ENCODE results near the gene EBI3. TPM values are rescaled to one million over a fixed set of nuclear protein-coding genes. Genes with fewer than 3 reads are reported as not detected.
"Not testable (repeated sequence)": the region's sequence is repeated elsewhere in the genome, so short reads cannot be mapped to it uniquely, and the experiment has no call there.

Gene EBI3
- total RNA-seq, 1 experiment from 2014 or later: 0.11 TPM

DNA sequence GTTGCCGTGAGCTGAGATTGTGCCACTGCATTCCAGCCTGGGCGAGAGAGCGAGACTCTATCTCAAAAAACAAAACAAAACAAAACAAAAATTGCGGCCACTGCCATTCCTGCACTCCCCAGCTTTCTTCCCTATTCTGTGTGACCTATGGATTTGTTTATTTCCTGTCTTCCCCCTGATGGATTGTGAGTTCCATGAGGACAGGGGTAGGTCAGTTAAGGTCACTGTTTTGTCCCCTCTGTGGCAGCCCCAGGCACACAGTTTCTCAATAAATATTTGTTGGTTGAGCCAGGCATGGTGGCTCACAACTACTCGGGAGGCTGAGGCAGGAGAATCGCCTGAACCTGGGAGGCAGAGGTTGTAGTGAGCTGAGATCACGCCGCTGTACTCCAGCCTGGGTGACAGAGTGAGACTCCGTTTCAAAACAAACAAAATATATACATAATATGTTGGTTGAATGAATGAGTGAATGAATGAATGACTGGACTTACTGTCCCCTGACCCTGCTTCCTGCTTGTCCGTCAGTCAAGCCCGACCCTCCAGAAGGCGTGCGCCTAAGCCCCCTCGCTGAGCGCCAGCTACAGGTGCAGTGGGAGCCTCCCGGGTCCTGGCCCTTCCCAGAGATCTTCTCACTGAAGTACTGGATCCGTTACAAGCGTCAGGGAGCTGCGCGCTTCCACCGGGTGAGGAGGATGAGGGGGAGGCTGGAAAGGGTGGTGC, 5.0 kb downstream of the EBI3 start:
- DNase-seq (ENCODE audit: low read depth): no peak

DNA sequence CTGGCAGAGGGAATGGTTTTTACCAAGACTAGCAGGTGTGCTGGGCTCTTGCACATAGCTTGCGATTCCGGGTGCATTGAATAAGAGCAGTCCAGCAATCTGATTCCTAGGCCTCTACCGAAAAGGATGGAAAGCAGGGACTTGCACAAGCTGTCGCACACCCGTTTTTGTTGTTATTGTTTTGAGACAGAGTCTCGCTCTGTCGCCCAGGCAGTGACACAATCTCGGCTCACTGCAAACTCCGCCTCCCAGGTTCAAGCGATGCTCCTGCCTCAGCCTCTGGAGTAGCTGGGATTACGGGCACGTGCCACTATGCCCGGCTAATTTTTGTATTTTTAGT, 5.5 kb downstream of the EBI3 start:
- no peak for DNase-seq (ENCODE audit: low read depth)

DNA sequence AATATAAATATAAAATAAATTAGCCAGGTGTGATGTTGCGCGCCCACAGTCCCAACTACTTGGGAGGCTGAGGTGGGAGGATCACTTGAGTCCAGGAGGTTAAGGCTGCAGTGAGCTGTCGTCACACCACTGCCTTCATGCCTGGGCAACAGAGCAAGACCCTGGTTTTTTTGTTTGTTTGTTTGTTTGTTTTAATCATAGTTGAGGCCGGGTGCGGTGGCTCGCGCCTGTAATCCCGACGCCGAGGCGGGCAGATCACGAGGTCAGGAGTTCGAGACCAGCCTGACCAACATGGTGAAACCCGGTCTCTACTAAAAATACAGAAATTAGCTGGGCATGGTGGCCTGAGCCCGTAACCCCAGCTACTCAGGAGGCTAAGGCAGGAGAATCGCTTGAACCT, 8.2 kb downstream of the EBI3 start:
- not testable (repeated sequence) for DNase-seq (ENCODE audit: low read depth)

DNA sequence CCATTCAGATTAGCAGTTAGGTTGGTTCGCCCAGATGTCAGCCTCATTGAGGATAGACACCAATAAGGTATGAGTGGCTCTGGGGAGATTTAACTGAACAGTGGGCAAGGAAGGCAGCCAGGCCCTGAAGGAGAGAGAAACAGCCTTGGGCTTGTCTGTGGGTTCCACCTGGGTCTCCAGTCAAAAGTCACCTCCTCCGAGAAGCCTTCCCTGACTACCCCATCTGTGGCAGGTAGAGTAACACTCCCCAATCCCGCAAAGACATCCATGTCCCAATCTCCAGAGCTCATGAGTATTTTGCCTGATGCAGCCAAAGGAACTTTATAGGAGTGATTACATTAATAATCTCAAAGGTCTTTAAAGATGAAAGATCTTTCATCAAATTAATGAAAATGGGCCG, 9.5 kb downstream of the EBI3 start:
- no peak for DNase-seq (ENCODE audit: low read depth)

DNA sequence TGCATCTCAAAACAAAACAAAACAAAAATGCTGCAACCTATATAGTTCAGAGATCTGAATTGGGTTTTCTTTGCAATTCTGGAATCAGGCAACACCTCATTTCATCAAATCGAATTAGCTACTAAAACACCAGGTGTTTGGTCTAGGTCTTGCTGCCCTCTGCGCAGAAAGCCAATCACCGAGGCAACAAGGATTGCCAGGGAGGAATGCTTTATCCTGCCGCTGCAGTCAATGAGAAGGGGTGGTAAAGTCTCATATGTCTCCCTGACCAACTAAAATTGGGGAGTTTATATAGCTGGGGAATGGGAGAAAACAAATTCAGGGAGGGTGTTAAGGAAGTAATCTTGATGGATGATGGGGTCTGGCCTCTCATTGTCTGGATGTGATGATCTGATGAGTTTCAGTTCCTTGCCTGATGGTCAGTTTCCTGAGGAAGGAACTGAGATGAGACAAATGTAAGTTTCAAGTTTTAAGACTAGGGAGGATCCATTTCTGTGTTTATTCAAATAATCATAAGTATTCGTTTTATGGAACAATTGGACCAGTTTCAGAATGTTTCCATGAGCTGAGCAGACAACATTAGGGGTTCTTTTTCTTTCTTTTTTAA, 12.6 kb downstream of the EBI3 start:
- no peak for DNase-seq (ENCODE audit: low read depth)

DNA sequence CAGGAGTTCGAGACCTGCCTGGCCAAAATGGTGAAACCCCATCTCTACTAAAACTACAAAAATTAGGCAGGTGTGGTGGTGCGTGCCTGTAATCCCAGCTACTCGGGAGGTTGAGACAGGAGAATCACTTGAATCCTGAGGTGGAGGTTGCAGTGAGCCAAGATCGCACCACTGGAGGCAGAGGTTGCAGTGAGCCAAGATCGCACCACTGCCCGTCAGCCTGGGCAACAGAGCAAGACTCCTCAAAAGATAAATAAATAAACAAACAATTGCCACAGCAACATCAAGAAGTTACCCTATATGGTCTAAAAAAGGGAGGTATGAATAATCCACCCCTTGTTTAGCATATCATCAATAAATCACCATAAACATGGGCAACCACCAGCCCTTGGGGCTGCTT, 16.6 kb downstream of the EBI3 start:
- not testable (repeated sequence) for DNase-seq (ENCODE audit: low read depth)

DNA sequence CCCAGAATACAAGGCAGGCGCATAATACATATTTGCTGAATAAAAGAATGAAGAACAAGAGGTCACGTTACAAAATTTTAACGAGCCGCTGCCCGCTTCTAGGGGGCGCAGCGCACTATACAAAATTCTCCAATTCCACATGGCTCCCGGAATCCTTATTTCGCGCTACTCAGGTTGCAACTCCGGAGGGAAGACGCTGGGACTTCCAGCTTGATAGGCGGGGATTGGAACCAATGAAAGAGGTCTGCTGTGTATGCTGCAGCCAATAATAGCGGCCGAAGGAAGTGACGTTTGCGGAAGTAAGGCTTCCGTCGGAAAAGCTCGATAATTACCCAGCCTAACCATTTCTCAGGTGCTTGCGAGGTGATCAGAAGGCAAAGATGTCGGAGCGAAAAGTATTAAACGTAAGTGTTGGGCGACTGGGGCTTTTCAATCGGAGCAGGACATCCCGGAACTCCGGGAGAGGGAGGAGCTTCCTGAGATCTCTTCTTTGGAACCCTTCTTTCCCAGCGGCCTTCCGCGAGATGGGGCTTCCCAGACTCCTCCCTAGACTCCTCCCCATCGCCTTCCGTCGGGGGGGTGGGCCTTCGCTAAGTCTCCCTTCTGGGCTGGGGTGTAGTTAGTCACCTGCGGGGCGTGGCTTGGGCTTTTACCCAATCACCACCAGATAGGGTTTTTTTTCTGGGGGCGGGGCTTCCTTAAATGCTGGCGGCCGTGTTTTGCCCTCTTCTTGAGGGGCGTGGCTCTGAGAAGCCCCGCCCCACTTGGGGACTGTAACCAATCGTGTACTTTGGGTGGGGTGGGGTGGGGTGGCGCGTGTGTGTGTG, 17.7 kb downstream of the EBI3 start, which contains the start of gene YJU2:
YJU2 (plus strand) TSS at position 314 of the 827 bp plus-strand sequence; CDS start at position 381, 67 bp downstream.
- peak; percentile 99 for DNase-seq (ENCODE audit: low read depth)

DNA sequence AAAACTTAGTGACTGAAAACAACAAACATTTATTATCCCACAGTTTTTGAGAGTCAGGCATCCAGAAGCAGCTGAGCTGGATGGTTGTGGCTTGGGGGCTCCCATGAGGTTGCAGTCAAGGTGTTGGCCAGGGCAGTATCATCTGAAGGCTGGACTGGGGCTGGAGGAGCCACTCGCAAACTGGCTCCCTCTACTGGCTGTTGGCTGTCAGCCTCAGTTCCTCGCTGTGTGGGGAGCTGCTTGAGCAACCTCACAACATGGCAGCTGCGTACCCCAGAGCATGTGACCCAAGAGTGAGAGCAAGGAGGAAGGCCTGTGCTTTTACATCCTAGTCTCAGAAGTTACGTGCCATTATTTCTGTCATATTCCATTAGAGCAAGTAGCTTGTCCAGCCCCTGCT, 27.2 kb downstream of the EBI3 start:
- DNase-seq (ENCODE audit: low read depth): no peak

DNA sequence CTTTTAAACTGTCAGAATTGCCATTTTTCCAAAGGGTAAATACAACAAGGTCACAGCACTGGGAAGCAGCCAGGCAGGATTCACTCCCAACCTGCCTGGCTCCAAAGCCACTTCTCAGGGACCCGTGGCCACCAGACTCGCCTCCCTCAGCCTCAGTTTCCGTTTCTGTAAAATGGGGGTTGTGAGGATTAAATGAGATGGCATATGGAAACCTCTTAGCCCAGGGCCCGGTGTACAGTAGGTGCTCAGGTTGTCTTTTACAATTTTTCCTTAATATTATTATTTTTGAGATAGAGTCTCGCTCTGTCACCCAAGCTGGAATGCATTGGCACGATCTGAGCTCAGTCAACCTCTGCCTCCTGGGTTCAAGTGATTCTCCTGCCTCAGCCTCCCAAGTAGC, 27.7 kb downstream of the EBI3 start:
- DNase-seq (ENCODE audit: low read depth): no peak

DNA sequence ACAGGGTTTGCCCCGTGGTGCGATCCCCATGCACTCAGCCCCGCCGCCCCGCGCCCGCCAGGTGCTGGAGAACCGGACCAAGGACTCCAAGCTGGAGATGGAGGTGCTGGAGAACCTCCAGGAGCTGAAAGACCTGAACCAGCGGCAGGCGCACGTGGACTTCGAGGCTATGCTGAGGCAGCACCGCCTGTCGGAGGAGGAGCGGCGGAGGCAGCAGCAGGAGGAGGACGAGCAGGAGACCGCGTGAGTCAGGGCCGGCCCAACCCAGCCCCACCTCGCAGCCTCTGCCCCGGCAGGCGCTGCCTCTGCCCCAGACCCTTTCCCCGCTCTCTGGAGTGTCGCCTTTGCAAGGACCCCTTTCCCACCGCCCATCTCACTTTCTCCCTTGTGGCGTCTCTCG, 28.9 kb downstream of the EBI3 start:
- no peak for DNase-seq (ENCODE audit: low read depth)

DNA sequence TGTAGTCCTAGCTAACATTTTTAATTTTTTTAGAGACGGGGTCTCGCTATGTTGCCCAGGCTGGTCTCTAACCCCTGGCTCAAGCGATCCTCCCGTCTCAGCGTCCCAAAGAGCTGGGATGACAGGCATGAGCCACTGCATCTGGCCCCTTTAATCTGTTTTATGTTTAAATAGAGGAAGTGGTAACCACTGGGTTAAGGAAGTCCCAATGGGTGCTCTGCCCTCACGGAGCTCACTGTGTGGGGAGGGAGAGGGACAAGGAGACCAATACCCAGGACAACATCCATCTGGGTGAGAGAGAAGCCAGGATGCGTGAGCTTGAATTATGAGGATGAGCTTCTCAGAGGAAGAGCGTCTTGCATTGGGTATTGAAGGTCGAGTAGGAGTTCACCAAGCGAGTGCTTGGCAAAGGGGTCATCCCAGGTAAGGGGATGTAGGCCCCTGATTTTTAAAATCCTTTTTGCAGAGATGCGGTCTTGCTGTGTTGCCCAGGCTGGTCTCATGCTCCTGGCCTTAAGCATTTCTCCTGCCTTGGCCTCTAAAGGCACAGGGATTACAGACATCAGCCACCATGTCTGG, 31.4 kb downstream of the EBI3 start:
- DNase-seq (ENCODE audit: low read depth): no peak

DNA sequence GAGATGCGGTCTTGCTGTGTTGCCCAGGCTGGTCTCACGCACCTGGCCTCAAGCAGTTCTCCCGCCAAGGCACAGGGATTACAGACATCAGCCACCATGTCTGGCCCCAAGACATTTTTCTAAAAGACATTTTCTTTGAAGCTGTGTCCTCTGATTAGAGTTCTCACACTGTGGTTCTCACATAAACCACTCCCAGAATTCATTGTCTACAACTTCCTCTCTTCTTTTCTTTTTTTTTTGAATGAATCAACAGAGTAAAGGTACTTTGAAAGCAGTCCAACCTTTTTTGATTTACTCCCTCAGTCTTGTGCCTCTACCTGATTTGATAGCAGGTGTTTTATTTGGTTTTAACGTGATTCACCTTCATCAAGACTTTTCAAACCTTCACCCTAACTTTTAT, 35.5 kb downstream of the EBI3 start:
- DNase-seq (ENCODE audit: low read depth): no peak

DNA sequence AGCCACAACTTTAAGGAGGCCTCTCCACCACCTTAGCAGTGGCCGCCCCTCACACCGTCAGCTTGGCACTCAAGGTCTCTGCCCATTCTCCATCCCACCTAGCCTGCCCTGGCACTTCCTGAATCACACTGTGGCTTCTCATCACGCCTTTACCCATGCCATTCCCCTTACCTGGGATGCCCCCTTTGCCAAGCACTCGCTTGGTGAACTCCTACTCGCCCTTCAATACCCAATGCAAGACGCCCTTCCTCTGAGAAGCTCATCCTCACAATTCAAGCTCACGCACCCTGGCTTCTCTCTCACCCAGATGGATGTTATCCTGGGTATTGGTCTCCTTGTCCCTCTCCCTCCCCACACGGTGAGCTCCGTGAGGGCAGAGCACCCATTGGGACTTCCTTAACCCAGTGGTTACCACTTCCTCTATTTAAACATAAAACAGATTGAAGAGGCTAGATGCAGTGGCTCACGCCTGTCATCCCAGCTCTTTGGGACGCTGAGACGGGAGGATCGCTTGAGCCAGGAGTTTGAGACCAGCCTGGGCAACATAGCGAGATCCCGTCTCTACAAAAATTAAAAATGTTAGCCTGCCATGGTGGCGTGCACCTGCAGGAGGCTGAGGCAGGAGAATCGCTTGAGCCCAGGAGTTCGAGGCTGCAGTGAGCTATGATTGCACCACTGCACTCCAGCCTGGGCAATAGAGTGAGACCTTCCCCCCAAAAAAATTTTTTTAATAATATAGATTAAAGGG, 37.1 kb downstream of the EBI3 start:
- no peak for DNase-seq (ENCODE audit: low read depth)

DNA sequence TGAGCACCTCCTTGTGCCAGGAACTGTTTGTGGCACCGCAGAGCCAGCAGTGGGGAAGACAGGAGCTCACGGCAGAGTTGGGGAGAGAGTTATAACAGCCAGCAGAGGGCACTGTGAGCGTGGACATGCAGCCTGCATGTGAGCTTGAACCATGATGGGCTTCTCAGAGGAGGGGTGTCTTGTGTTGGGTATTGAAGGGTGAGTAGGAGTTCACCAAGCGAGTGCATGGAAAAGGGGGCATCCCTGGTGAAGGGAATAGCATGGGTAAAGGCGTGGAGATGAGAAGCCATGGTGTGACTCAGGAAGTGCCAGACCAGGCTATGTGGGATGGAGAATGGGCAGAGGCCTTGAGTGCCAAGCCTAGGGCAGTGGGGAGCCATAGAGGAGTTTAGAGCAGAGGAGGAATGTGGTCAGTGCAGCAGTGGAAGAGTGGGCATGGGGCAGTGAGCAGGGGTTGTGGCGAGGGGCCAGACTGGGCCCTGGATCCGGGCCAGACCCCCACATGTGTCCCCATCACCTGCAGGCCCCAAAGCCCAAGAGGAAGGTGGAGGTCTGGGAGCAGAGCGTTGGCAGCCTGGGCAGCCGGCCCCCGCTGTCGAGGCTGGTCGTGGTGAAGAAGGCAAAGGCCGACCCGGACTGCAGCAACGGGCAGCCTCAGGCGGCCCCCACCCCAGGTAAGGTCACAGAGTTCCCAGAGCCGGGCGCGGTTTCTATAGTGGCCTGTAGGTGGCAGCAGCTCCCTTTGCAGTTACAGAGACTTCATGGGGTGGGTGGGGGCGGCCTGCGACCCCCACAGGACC, 38.0 kb downstream of the EBI3 start:
- peak; percentile 74 for DNase-seq (ENCODE audit: low read depth)

DNA sequence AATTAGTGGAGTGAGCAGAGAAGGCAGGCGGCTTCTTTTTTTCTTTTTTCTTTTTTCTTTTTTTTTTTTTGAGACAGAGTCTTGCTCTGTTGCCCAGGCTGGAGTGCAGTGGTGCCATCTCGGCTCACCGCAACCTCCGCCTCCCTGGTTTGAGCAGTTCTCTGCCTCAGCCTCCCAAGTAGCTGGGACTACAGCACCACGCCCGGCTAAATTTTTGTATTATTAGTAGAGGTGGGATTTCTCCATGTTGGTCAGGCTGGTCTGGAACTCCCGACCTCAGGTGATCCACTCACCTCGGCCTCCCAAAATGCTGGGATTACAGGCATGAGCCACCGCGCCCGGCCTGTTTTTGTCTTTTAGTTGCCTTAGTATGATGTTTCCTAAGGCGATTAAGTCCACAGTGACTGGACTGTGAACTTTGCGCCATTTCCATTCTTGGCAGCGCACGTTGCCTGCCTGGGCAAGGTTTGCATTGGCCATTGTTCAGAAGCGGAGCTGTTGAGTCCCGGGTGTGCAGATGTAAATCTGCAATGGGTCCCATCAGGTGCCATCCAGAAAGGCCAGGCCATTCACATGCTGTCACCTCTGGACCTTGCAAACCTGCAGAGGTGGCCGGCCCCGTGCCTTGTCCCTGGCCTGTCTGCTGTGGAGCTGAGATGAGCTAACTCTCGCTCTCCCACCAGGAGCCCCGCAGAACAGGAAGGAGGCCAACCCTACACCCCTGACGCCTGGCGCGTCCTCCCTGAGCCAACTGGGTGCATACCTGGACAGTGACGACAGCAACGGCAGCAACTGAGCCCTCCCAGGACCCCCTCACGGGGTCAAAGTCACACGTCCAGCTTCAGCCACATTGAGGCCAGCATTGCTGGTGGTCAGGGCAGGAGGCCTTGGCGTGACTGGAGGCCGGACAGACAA, 38.8 kb downstream of the EBI3 start:
- DNase-seq (ENCODE audit: low read depth): no peak

DNA sequence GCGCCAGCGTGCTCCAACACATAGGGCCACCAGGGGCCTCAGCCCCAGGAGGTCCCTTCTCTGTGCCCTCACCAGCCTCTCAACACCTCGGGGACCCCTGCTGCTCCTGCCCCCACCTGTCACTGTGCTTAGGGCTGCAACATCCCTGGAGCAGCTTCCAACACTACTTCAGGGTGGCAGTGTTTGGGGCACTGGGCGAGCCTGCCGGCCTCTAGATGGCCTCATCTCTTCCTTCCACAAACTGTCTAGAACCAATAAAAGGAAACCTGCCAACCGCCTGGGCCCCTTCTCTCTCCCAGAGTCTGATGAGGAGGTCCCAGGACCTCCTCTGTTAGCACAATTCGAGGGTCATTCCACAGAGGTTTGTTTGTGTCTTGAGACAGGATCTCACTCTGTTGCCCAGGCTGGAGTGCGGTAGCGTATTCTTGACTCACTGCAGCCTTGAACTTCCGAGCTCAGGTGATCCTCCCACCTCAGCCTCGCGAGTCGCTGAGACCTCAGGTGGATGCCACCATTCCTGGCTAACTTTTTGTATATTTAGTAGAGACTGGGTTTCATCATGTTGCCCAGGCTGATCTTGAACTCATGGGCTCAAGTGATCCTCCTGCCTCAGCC, 39.6 kb downstream of the EBI3 start:
- no peak for DNase-seq (ENCODE audit: low read depth)

DNA sequence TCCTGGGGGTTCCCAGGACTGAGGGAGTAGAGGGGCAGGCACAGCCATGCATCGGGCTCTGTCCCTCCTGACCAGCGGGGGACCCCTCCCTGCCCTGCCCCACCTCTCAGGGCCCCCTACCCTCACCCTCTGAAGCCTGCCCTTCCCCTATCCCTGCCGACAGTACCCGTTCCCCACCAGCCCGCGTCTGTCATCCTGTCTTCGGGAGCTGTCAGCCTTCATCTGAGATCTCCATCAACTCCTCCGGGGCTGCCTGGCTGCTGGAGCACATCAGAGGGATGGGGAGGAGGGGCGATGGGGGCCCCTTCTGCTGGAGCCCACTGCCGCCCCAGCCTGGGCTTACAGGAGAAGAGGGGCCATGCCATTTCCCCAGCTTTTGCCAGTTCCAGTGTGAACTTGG, 43.6 kb downstream of the EBI3 start:
- DNase-seq (ENCODE audit: low read depth): no peak

DNA sequence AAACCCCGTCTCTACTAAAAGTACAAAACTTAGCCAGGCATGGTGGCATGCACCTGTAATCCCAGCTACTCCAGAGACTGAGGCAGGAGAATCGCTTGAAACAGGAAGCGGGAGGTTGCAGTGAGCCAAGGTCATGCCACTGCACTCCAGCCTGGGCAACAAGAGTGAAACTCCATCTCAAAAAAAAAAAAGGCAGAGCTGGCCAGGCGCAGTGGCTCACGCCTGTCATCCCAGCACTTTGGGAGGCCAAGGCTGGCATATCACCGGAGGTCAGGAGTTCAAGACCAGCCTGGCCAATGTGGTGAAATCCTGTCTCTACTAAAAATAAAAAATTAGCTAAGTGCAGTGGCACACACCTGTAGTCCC, 45.0 kb downstream of the EBI3 start:
- not testable (repeated sequence) for DNase-seq (ENCODE audit: low read depth)

DNA sequence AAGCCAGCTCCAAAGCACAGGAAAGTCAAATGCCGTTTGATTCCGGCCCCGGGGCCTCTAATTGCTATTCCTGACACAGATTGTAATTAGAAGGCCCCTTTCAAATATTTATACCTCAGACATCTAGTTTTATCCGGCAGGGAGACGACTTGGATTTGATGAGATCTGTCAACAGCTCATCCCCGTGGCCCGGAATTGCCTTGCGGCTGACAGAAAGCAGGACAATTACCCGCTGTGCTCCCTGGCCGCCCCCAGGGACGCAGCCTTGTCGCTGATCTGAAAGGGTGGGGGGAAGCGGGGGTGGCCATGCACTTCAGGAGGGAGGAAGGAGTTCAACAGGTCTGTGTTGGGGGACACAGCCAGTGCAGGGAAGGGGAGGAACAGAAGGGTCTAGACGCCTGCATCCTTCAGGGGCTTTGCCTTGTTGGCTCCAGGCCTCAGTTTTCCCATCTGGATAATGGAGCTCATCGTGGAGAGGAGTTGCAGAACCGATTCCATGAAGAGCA, 47.9 kb downstream of the EBI3 start:
- DNase-seq (ENCODE audit: low read depth): no peak
